ENCODE measurements around the gene NOP10.
"Not testable (repeated sequence)": the region's sequence is repeated elsewhere in the genome, so short reads cannot be mapped to it uniquely, and the experiment has no call there.

NOP10 gene

DNA sequence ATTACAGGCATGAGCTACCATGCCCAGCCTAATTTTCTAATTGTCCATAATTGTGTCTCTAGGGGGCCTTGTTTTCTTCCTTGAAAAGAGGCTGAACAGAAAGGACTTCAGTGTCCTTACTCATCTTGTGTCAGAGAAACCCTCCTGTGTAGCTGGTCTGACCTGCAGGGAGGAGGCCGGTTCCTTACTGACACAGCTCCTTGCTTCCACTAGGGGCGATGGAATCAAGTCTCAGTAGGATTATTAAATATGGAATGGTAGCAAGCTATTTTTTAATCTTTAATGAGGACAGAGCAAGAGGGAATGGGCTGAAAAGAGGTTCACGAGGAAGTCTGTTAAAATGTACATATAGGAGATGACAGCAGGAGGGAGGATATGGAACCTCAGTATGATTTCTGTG lies 15.4 kb upstream of the NOP10 start:
- no peak for DNase-seq

DNA sequence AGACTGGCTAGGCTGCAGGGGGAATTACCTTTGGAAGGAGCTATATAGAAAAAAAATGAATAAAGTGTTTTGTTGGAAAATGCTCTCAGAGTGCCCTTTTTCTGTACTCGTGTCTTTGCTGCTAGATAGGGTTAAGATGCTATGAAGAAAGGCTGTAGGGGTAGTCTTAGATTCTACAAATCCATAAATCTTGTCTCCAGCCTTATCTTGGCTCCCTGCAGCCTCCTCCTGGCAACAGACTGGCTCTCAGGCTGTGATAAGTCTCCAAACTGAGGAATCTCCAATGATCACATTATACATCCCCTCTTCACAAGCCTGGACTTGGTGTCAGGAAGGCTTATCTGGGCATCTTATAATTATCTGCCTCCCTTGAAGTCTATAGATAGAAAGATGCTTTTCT lies 14.7 kb upstream of the NOP10 start:
- no peak for DNase-seq

DNA sequence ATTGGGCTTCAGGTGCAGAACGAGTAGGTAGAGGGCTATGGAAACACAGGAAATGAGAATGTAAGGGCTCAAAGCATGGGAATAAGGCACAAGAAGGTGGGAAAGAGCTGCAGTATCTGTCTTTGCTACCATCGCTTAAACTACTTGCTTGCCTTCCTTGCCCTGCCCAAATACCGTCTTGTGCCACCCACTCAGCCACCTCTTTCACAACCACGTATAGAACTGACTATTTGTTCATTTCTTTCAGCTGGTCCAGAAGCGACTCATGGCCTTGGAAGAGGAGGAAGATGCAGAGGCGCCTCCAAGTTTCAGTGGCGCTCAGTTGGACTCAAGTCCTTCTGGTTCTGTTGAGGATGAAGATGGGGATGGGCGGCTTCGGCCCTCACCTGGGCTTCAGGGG lies 12.3 kb upstream of the NOP10 start:
- DNase-seq: no peak

DNA sequence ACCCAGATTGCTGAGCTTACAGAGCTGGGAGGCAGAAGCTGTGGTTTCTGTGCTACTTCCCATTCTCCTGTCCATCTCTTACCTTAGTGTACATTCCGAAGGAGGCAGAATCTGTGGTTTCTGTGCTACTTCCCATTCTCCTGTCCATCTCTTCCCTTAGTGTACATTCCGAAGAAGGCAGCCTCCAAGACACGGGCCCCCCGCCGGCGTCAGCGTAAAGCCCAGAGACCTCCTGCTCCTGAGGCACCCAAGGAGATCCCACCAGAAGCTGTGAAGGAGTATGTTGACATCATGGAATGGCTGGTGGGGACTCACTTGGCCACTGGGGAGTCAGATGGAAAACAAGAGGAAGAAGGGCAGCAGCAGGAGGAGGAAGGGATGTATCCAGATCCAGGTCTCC lies 11.3 kb upstream of the NOP10 start:
- DNase-seq: no peak

DNA sequence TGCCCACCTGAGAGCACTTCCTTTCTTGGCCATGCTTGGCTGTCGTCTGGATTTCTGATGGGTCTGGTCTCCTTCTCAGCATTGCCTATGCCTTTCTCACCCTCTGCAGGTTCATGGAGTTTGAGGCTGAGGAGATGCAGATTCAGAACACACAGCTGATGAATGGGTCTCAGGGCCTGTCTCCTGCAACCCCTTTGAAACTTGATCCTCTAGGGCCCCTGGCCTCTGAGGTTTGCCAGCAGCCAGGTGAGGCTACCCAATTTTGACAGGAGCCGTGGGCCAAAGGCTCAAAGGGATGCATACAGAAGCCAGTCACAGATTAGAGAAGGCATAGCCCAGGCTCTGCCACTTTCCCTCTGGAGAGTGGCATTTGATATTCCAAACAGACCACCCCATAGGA lies 10.7 kb upstream of the NOP10 start:
- no peak for DNase-seq

DNA sequence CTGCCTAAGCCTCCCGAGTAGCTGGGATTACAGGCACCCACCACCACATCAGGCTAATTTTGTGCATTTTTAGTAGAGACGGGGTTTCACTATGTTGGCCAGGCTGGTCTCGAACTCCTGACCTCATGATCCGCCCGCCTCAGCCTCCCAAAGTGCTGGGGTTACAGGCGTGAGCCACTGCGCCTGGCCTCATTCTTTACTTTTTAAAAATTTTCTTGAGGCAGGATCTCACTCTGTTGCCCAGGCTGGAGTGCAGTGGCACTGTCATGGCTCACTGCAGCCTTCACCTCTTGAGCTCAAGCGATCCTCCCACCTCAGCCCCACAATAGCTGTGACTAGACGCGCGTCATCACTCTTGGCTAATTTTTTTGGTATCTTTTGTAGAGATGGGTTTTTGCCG lies 10.1 kb upstream of the NOP10 start:
- not testable (repeated sequence) for DNase-seq

DNA sequence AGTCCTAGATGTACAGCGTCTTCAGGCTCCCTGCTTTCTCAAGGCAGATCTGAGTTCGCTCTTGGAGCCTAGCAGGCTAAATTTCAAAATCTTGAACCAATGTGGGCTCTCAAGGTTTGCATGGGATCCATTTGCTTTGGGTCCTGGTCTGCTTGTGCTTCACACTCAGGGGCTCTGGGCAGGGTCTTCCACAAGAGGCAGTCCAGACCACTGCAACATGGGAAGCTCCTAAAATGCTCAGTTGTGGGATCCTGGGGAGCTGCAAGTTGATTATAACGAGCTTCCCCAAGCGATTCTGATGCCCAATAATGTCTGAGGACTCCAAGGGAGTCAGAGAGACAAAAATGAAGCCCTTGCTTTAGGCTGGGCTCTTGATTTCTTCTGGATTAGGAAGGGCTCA lies 6.8 kb upstream of the NOP10 start:
- no peak for DNase-seq

DNA sequence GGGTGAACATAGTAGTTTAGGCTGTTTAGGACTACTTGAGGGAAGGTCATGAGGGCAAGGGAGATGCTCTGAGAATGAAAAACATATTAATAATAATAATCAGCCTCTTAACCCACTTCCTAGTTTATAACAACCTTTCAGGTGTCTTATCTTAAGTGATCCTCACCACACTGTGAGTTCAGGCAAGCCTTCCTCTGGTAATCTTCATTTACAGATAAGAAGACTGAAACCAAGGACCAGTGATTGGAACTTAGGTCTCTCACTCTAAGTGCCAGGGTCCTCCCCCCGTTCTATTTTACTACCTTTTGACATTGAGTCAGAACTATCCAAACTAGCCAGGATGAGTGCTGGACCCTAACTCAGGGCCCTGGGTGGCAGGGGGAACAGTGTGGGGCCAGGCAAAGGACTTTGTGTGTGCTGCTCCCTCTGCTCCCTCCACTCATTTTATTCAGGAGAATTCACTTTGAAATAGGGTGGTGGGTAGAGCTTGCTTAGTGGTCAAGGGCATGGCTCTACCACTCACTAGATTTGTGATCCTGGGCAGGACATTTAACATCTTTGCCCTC lies 5.9 kb upstream of the NOP10 start:
- no peak for DNase-seq

DNA sequence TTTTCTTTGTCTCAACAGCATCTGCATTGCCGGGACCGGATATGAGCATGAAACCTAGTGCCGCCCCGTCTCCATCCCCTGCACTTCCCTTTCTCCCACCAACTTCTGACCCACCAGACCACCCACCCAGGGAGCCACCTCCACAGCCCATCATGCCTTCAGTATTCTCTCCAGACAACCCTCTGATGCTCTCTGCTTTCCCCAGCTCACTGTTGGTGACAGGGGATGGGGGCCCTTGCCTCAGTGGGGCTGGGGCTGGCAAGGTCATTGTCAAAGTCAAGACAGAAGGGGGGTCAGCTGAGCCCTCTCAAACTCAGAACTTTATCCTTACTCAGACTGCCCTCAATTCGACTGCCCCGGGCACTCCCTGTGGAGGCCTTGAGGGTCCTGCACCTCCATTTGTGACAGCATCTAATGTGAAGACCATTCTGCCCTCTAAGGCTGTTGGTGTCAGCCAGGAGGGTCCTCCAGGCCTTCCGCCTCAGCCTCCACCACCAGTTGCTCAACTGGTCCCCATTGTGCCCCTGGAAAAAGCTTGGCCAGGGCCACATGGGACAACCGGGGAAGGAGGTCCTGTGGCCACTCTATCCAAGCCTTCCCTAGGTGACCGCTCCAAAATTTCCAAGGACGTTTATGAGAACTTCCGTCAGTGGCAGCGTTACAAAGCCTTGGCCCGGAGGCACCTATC lies 5.2 kb upstream of the NOP10 start:
- DNase-seq: no peak

DNA sequence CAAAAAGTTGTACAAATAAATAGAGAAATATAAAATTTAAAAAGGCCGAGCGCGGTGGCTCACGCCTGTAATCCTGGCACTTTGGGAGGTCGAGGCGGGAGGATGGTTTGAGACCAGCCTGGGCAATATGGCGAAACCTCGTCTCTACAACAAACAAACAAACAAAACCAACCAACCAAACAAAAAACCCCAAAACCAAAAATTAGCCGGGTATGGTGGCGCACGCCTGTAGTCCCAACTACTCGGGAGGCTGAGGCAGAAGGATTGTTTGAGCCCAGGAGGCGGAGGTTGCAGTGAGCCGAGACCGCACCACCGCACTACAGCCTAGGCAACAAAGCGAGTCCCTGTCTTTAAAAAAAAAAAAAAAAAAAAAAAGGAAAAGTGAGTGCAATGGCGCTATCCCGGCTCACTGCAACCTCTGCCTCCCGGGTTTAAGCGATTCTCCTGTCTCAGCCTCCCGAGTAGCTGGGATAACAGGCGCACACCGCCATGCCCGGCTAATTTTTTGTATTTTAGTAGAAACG lies 661 bp downstream of the NOP10 start:
- DNase-seq: not testable (repeated sequence)

DNA sequence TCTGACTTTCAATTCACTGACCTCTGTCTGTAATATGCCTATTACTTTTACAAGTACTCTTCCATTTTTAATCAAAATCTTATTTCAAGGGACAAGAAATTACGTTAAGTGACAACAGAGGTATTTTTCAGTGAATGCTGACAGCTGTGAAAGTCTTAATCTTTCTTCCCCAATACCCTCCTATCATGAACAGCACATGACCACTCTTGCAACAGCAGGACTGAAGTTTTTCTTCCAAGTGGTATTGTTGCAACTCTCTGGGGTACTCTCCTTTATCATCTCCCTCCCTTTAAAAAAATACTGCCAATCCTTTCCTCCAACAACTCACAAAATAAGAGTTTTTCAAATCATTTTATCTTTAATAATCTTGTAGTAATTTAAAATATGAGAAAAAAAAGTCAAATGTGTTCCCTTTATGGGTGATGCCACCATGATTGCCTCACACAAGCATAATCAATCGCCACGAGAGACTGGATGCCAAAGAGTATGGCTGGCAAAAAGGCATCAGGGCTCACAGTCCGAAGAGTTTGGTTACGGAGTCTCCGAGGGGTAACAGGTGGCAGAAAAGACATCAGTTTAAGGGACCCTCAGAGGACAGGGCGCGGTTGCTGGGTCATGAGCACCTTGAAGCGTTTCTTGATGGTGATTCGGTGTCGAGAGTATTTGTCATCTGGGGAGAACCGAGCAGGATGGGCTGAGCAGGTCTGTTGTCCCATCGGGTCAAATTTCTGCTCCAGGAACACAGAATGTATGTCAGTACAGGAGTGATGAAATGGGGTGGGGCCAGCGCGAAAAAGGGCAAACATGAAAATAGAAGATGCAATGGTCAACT lies 1.3 kb downstream of the NOP10 start:
- no peak for DNase-seq

DNA sequence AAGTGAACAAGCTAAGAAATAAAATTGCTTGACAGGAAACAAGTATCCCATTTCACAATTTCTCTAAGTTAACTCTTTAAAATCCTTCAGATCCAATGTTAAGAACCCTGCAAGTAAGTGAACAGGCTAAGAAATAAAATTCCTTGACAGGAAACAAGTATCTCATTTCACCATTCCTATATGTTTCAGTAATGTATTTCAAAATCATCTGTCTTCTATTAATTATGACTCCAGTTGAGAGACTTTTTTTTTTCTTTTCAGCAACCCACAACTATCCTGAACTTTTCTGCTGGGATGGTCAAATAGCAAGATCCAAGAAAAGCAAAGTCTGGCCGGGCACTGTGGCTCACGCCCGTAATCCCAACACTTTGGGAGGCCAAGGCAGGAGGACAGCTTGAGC lies 3.0 kb downstream of the NOP10 start:
- DNase-seq: no peak

DNA sequence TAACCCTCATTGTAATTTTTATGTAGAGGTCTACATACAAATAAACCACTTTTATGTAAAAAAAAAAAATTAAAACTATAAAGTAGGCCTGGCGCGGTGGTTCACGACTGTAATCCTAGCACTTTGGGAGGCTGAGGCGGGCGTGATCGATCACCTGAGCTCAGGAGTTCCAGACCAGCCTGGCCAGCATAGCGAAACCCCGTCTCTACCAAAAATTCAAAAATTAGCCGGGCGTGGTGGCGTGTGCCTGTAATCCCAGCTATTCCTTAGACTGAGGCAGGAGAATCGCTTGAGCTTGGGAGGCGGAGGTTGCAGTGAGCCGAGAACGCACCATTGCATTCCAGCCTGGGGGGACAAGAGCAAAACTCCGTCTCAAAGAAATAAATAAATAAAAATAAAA lies 4.6 kb downstream of the NOP10 start:
- no peak for DNase-seq

DNA sequence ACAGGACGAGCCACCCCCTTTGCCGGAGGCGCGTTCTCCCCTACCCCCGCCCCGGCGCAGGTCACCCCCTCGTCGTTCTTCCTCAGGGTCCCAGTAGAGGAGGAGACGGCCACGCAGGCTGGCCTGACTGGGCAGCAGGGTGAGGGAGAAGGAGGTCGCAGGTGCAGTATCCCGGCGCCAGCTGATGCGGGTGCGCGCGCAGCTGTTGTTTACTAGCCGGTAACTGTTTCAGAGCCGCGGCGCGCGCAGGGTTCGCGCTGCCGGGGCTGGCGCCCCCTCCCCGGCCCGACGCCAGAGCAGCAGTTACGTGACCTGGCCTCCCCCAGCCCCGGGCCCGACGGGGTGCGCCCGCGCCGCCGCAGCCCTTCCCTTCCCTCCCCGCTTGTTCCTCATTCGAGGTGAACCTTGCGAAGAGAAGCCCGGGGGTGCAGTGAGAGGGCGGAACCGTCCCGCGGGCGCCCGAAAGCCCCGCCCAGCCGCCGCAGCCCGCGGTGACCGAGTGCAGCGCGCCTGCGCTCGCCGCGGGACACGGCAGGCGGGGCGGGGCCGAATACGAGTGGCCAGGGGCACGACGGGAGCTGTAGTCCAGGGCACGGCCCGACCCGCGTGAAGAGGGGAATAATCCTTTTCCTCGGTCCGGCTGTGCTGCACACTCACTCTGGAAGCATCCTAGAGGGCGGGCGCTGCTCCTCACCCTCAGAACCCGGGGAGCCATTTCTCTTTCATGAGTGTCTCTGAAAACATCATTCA lies 5.2 kb downstream of the NOP10 start, which contains the start of gene SLC12A6:
Gene SLC12A6 (minus strand): TSS at position 225 of the 750 bp plus-strand sequence. CDS start 1,101 bp downstream, outside the sequence.
- DNase-seq: peak; percentile 85

DNA sequence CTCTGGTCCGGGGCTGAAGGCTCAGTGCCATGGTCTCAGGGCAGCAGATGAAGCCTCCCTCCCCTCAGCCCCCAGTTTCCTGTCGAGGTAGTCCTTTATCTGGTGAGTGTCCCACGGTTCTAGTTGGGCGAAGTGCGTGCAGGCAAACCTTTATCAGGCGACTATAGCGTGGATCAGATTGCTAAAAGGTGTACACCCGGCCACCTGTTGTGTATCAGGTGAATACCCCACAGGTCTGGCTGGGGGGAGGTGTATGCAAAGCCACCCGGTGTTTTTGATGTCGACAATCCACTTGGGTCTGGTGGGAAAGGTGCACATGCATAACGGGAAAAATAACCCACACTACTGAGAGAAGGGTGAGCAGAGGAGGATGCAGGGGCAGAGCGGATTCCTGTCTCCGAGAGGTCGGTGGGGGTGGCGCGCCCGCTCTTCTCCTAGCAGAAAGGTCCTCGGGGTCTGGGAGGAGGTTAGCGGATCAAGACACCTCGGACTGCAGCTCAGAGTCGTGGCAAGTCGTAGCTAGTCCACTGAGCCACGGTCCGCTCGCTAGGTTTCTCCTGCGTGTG lies 5.9 kb downstream of the NOP10 start:
- DNase-seq: peak; percentile 35

DNA sequence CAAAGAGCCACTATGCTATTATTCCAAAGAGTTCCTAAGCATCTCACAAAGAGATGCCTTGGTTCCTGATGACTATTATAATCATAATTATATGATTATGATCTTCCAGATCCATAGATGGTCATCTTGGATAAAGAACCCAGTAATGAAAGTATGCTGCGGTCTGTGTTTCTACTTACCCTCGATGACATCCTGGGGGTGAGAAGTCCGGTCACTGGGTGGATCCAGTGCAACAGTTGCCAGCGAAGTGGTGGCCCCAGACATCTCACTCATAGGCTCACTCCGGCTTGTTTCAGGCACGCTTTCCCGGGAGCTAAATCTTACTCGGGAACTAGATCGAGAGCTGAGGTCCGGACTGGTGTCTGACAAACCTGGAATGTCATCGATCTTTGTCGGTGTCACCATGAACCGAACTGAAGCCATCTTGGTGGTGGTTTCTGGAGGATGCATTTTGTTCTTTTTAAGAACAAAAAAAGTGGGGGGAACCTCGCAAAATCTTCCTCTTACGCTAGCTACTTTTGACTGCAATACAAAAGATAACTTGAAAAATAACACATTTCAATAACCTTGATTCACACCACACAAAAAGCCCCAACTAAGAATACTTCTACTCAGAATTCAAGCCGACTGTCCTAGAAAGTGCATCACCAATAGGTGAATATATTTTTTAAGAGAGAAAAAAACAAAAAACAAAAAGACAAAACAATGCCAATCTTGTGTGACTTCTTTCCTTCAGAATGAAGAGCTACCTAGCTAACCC lies 6.5 kb downstream of the NOP10 start:
- no peak for DNase-seq

DNA sequence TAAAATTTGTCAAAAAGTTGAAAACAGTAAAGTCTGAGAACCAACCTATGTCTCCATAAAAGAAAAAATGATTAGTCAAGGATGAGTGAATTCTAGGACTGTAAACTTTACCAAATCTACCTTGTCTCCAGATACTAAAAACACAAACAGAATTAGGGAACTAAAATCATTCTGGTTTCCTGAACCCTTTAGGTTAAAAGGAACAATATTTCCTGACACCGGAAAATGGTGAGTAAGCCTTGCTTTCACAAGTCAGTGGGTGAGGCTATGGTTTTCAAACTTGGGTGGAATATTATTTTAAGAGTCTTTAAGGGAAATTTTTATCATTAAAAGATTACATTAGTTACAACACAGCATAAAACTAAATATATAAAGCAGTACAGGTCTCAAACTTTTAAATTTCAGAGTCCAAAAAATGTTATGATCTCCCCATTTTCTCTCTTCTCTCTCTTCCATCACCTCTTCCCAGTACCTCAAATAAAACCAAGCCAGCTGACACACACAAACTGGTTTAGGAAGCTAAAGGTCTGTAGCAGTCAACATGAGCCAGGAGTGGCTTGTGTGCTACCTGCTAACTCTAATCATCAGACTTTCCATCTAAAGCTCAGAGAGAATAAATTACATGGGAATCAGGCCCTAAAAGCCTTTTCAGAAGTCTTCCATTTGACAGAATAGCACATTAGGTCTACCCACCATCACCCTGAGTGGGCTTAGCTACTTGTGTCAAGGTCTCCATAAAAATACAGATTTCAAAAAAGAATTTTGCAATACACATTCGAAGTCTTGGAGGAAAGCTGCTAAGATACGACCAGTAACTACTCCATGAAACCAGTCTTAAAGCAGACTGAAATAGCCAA lies 7.5 kb downstream of the NOP10 start:
- DNase-seq: no peak

DNA sequence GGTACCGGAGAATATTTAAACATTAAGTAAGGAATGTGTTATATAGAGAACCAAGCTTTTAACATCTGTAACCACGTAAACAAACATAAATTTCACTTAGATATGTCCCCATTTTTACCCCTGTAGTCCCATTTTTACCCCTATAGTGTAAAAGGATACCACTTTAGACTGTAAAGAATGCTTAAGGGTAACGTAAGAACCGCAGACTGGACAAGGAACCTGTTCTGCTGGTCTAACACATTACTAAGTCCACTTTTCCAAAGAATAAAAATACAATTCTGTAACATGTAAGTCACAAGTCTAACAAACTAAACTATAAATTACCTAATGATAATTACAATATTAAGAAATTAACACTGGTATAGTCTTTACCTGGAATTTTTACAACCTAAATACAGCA lies 8.3 kb downstream of the NOP10 start:
- no peak for DNase-seq

DNA sequence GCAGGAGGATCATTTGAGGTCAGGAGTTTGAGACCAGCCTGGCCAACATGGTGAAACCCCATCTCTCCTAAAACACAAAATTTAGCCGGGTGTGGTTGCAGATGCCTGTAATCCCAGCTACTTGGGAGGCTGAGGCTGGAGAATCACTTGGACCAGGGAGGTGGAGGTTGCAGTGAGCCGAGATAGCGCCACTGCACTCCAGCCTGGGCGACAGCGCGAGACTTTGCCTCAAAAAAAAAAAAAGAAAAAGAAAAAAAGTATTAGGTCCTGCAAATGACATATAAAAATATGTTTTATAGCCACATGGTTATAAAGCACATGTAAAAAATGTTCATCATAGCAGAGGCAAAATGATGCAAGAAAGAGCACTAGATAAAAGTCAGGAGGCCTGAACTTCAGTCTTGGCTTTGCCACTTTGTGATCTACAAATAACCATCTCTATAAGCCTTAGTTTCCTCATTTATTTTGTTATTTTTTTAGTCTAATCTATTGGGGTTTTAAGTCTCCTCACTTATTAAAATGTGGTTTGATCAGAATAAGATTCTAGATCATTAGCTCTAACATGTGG lies 10.3 kb downstream of the NOP10 start:
- DNase-seq: no peak

DNA sequence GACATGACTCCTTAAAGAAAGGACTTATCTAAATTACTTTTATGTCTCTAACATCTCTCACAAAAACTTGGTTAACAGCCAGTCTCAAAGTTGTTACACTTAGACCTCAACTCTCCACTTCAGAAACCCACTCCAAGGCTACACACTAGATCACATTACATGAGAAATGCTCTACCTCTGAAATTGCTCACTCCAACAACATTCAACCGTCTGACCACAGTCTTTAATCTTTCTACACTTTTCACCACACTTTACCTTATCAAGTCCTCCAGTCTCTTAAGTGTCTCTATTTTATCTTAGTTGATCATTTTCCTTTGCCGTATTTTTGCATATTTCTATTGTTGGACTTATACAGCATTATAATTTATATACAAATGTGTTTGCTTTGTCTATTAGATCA lies 11.1 kb downstream of the NOP10 start:
- DNase-seq: no peak

DNA sequence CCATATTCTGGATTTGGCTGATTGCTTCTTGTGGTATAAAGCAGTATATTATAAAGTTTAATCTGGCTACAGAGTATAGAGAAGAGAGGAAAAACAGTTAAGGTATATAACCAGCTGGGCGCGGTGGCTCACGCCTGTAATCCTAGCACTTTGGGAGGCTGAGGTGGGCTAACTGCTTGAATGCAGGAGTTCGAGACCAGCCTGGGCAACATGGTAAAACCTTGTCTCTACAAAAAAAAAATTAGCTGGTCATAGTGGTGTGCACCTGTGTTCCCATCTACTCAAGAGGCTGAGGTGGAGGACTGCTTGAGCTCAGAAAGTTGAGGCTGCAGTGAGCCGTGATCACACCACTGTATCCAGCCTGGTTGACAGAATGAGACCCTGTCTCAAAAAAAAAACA lies 12.7 kb downstream of the NOP10 start:
- DNase-seq: no peak

Measured in NCI-H345 (cell line).